Immature natural killer cell (primary cell): ENCODE measurements around the gene SPATS2. TPM values are rescaled to one million over a fixed set of nuclear protein-coding genes. Genes with fewer than 3 reads are reported as not detected.
"Not testable (repeated sequence)": the region's sequence is repeated elsewhere in the genome, so short reads cannot be mapped to it uniquely, and the experiment has no call there.

ENCODE experiments used
- DNase-seq, 3 donors: peaks; one replicate each; pipeline ENCODE4 v3.0.0; 2022; ENCODE audit warnings: mixed read lengths in 1 of 3
- H3K27ac Mint-ChIP-seq, 6 donors: one replicate each; pipeline ENCODE4 v1.8.0; 2020; ENCODE audit warnings: mixed read lengths in 6 of 6, mild to moderate bottlenecking in 5 of 6, inconsistent platforms in 4 of 6, moderate library complexity in 3 of 6
- H3K27me3 Mint-ChIP-seq, 3 donors: one replicate each; pipeline ENCODE4 v1.8.0; 2020 to 2021; ENCODE audit warnings: low read depth in 3 of 3, mild to moderate bottlenecking in 3 of 3, mixed read lengths in 3 of 3, moderate library complexity in 3 of 3, inconsistent platforms in 1 of 3
- H3K36me3 Mint-ChIP-seq, 3 donors: one replicate each; pipeline ENCODE4 v1.8.0; 2020; ENCODE audit warnings: mixed read lengths in 3 of 3, inconsistent platforms in 2 of 3, mild to moderate bottlenecking in 2 of 3
- H3K4me1 Mint-ChIP-seq, 2 donors: one replicate each; pipeline ENCODE4 v1.8.0; 2020; ENCODE audit warnings: inconsistent platforms in 2 of 2, mild to moderate bottlenecking in 2 of 2, mixed read lengths in 2 of 2, moderate library complexity in 1 of 2
- H3K4me3 Mint-ChIP-seq, 5 donors: one replicate each; pipeline ENCODE4 v1.8.0; 2020; ENCODE audit warnings: mild to moderate bottlenecking in 5 of 5, mixed read lengths in 5 of 5, inconsistent platforms in 3 of 5, moderate library complexity in 3 of 5
- H3K9me3 Mint-ChIP-seq, 6 donors: one replicate each; pipeline ENCODE4 v1.8.0; 2020; ENCODE audit warnings: mild to moderate bottlenecking in 6 of 6, mixed read lengths in 6 of 6, inconsistent platforms in 4 of 6, moderate library complexity in 3 of 6
- polyA plus RNA-seq, 3 donors: library from polyadenylated mRNA; unstranded; fragments of 300-500 nt; fragmentation: Illumina TruSeq; gene quantifications; one replicate each; pipeline ENCODE4 v1.2.3, GENCODE V29; 2021

The SPATS2 gene
- 10 to 100 TPM in 1 of 3 donors, 1 to 10 TPM in 1, not detected in 1; 3.1 to 10.8 TPM for polyA plus RNA-seq

GRCh38 chr12:49367381-49368239 is at the start of gene SPATS2:
SPATS2 (plus strand) TSS chr12:49367462; CDS start chr12:49461013, 93,551 bp downstream.
- peak within 1 kb of the TSS; percentile 77 to 97 (median 92) for H3K4me3 Mint-ChIP-seq
- H3K27ac Mint-ChIP-seq: peak within 1 kb of the TSS; percentile 70 to 98 (median 93)
- peaks cover 0 to 10% (median 3%) of the 10 kb centered on the region in 3 donors for H3K27me3 Mint-ChIP-seq
- peaks cover 23 to 42% of the 10 kb centered on the region in 2 donors for H3K4me1 Mint-ChIP-seq
- no peaks in the 10 kb centered on the region for H3K36me3 Mint-ChIP-seq
- H3K9me3 Mint-ChIP-seq: no peaks in the 10 kb centered on the region
- DNase-seq: no peak

GRCh38 chr12:49320411-49321103 is 46.7 kb upstream of the SPATS2 start:
- peak overlapping the region; percentile 35 to 55 (median 47) for H3K4me3 Mint-ChIP-seq
- not testable (repeated sequence) for H3K36me3 Mint-ChIP-seq, H3K27me3 Mint-ChIP-seq, H3K27ac Mint-ChIP-seq, H3K9me3 Mint-ChIP-seq, DNase-seq
- H3K4me1 Mint-ChIP-seq: peaks cover 17 to 20% of the 10 kb centered on the region in 2 donors

- no peaks in the 10 kb centered on the region for H3K36me3 Mint-ChIP-seq
- H3K27ac Mint-ChIP-seq: peak overlapping the region in 5 of 6 donors; percentile 64 to 85 (median 76)
- H3K4me3 Mint-ChIP-seq: peak overlapping the region; percentile 86 to 97 (median 91)
- DNase-seq: no peak
- no peaks in the 10 kb centered on the region for H3K9me3 Mint-ChIP-seq
- peaks cover 17 to 20% of the 10 kb centered on the region in 2 donors for H3K4me1 Mint-ChIP-seq
- H3K27me3 Mint-ChIP-seq: peaks cover 0 to 7% (median 2%) of the 10 kb centered on the region in 3 donors
Measured at GRCh38 chr12:49322367-49322707, 44.9 kb upstream of the SPATS2 start.

GRCh38 chr12:49322708-49323523 is 44.3 kb upstream of the SPATS2 start, which contains the start of gene TROAP:
TROAP (plus strand) TSS chr12:49323255; CDS start chr12:49323609, 354 bp downstream.
- H3K4me3 Mint-ChIP-seq: peak within 1 kb of the TSS; percentile 86 to 97 (median 91)
- DNase-seq: peak; percentile 97 to 98 (median 97)
- no peaks in the 10 kb centered on the region for H3K36me3 Mint-ChIP-seq
- H3K4me1 Mint-ChIP-seq: peaks cover 17 to 20% of the 10 kb centered on the region in 2 donors
- no peaks in the 10 kb centered on the region for H3K9me3 Mint-ChIP-seq
- peak within 1 kb of the TSS; percentile 54 to 85 (median 72) for H3K27ac Mint-ChIP-seq
- H3K27me3 Mint-ChIP-seq: peaks cover 0 to 7% (median 2%) of the 10 kb centered on the region in 3 donors

- H3K4me3 Mint-ChIP-seq: peak overlapping the region; percentile 86 to 97 (median 91)
- H3K36me3 Mint-ChIP-seq: no peaks in the 10 kb centered on the region
- no peaks in the 10 kb centered on the region for H3K9me3 Mint-ChIP-seq
- peak overlapping the region in 2 of 6 donors; percentile 23 to 68 for H3K27ac Mint-ChIP-seq
- no peak for DNase-seq
- peaks cover 0 to 7% (median 2%) of the 10 kb centered on the region in 3 donors for H3K27me3 Mint-ChIP-seq
- H3K4me1 Mint-ChIP-seq: peaks cover 17 to 20% of the 10 kb centered on the region in 2 donors
Measured at GRCh38 chr12:49323524-49324097, 43.7 kb upstream of the SPATS2 start.

GRCh38 chr12:49325606-49326005 is 41.7 kb upstream of the SPATS2 start:
- DNase-seq: no peak
- no peak overlapping the region for H3K4me3 Mint-ChIP-seq
- H3K9me3 Mint-ChIP-seq: no peaks in the 10 kb centered on the region
- peaks cover 0 to 7% (median 2%) of the 10 kb centered on the region in 3 donors for H3K27me3 Mint-ChIP-seq
- peaks cover 17 to 20% of the 10 kb centered on the region in 2 donors for H3K4me1 Mint-ChIP-seq
- no peaks in the 10 kb centered on the region for H3K36me3 Mint-ChIP-seq
- H3K27ac Mint-ChIP-seq: no peak overlapping the region

GRCh38 chr12:49327368-49327767 is 39.9 kb upstream of the SPATS2 start:
- no peak for DNase-seq
- H3K36me3 Mint-ChIP-seq: peaks cover 0 to 3% (median 0%) of the 10 kb centered on the region in 3 donors
- H3K27me3 Mint-ChIP-seq: peaks cover 1 to 9% (median 5%) of the 10 kb centered on the region in 3 donors
- no peak overlapping the region for H3K27ac Mint-ChIP-seq
- H3K9me3 Mint-ChIP-seq: no peaks in the 10 kb centered on the region
- H3K4me1 Mint-ChIP-seq: peaks cover 12 to 15% of the 10 kb centered on the region in 2 donors
- no peak overlapping the region for H3K4me3 Mint-ChIP-seq

- Mint-ChIP-seq H3K9me3 (no peaks in the 10 kb centered on the region), H3K36me3 (peaks cover 0 to 3% (median 0%) of the 10 kb centered on the region in 3 donors), H3K4me1 (peaks cover 10 to 12% of the 10 kb centered on the region in 2 donors), H3K27me3 (peaks cover 2 to 10% (median 4%) of the 10 kb centered on the region in 3 donors), H3K4me3 (no peak overlapping the region), H3K27ac (no peak overlapping the region)
- DNase-seq: no peak
Measured at GRCh38 chr12:49327887-49328286, 39.4 kb upstream of the SPATS2 start.

GRCh38 chr12:49328816-49329215 is 38.4 kb upstream of the SPATS2 start:
- no peak overlapping the region for H3K27ac Mint-ChIP-seq
- H3K4me3 Mint-ChIP-seq: no peak overlapping the region
- peaks cover 0 to 3% (median 0%) of the 10 kb centered on the region in 3 donors for H3K36me3 Mint-ChIP-seq
- peaks cover 3 to 11% (median 3%) of the 10 kb centered on the region in 3 donors for H3K27me3 Mint-ChIP-seq
- peaks cover 5 to 7% of the 10 kb centered on the region in 2 donors for H3K4me1 Mint-ChIP-seq
- DNase-seq: no peak
- H3K9me3 Mint-ChIP-seq: no peaks in the 10 kb centered on the region

GRCh38 chr12:49330032-49330619 is 37.1 kb upstream of the SPATS2 start:
- Mint-ChIP-seq H3K4me1 (peaks cover 5 to 7% of the 10 kb centered on the region in 2 donors), H3K27me3 (peaks cover 4 to 19% (median 6%) of the 10 kb centered on the region in 3 donors), H3K36me3 (peaks cover 0 to 3% (median 0%) of the 10 kb centered on the region in 3 donors), H3K27ac (no peak overlapping the region), H3K9me3 (no peaks in the 10 kb centered on the region), H3K4me3 (no peak overlapping the region)
- DNase-seq: no peak

- Mint-ChIP-seq H3K27me3 (peaks cover 6 to 22% (median 13%) of the 10 kb centered on the region in 3 donors), H3K9me3 (no peaks in the 10 kb centered on the region), H3K27ac (no peak overlapping the region), H3K4me1 (peaks cover 10 to 12% of the 10 kb centered on the region in 2 donors), H3K36me3 (peaks cover 0 to 3% (median 0%) of the 10 kb centered on the region in 3 donors), H3K4me3 (no peak overlapping the region)
- no peak for DNase-seq
Measured at GRCh38 chr12:49330631-49331379, 36.5 kb upstream of the SPATS2 start.
